Endodermal cell (in vitro differentiated cells): ENCODE data around the gene UGT1A7. TPM values are rescaled to one million over a fixed set of nuclear protein-coding genes. Genes with fewer than 3 reads are reported as not detected.

Source experiments
- DNase-seq: peaks from one replicate; pipeline ENCODE4 v3.0.0-alpha.2; 2017
- H3K27ac ChIP-seq: 2 replicates; pipeline ENCODE4 v1.5.1; 2013; ENCODE audit warnings: mild to moderate bottlenecking, low read depth, low read length, moderate library complexity
- H3K27me3 ChIP-seq: 2 replicates; pipeline ENCODE4 v1.6.1; 2013; ENCODE audit warnings: mild to moderate bottlenecking, low read length, moderate library complexity; ENCODE audit not compliant: insufficient read depth, control insufficient read depth, poor library complexity, severe bottlenecking
- H3K36me3 ChIP-seq: 2 replicates; pipeline ENCODE4 v1.7.0; 2013; ENCODE audit warnings: mild to moderate bottlenecking, low read length, moderate library complexity; ENCODE audit not compliant: control insufficient read depth, insufficient read depth
- H3K4me1 ChIP-seq: one replicate; pipeline ENCODE4 v1.7.0; 2013; ENCODE audit warnings: low read length; ENCODE audit not compliant: control insufficient read depth, insufficient read depth
- H3K4me3 ChIP-seq: 2 replicates; pipeline ENCODE4 v1.5.1; 2013; ENCODE audit warnings: mild to moderate bottlenecking, low read length, moderate library complexity
- H3K9ac ChIP-seq: 2 replicates; pipeline ENCODE4 v1.6.1; 2013; ENCODE audit warnings: mild to moderate bottlenecking, low read length, moderate library complexity; ENCODE audit not compliant: poor library complexity, severe bottlenecking; ENCODE audit errors: extremely low read depth
- H3K9me3 ChIP-seq: 2 replicates; pipeline ENCODE4 v1.6.1; 2013; ENCODE audit warnings: mild to moderate bottlenecking, low read length, moderate library complexity; ENCODE audit not compliant: control insufficient read depth
- H3K27ac Mint-ChIP-seq: 2 replicates; pipeline ENCODE4 v1.8.0; 2020; ENCODE audit warnings: mixed read lengths
- H3K27me3 Mint-ChIP-seq: 2 replicates; pipeline ENCODE4 v1.8.0; 2021; ENCODE audit warnings: mild to moderate bottlenecking, mixed read lengths; ENCODE audit not compliant: insufficient read depth
- H3K36me3 Mint-ChIP-seq: 2 replicates; pipeline ENCODE4 v1.8.0; 2020; ENCODE audit warnings: low read depth, mixed read lengths
- H3K4me1 Mint-ChIP-seq: 2 replicates; pipeline ENCODE4 v1.8.0; 2020; ENCODE audit warnings: mixed read lengths
- H3K4me3 Mint-ChIP-seq: 2 replicates; pipeline ENCODE4 v1.8.0; 2020; ENCODE audit warnings: mild to moderate bottlenecking, moderate library complexity, mixed read lengths
- H3K9me3 Mint-ChIP-seq: 2 replicates; pipeline ENCODE4 v1.8.0; 2020; ENCODE audit warnings: mild to moderate bottlenecking, mixed read lengths
- CTCF ChIP-seq: fragments of 200-600 bp; sonication (generic); conservative IDR thresholded peaks from 2 replicates; pipeline ENCODE4 v1.5.0; 2021; ENCODE audit warnings: antibody characterized with exemption, mild to moderate bottlenecking
- WGBS, 2 experiments: methylation state at CpG; one replicate each; pipeline versions ENCODE4 v1.1.5 to v1.1.7; 2013; ENCODE audit warnings: missing lambda C conversion rate in 2 of 2, mixed read lengths in 1 of 2; ENCODE audit not compliant: insufficient coverage in 1 of 2, insufficient read length in 1 of 2; 5-methylcytosine and 5-hydroxymethylcytosine counted together
- total RNA-seq, 2 donors: library from RNA; stranded (reverse); fragmentation: NEBNext Ultra II Directional in 1 of 2; extraction: Animal tissue kit (Norgen Biotek cat#: 25700) in 1 of 2; gene quantifications; 2 replicates in 1 of 2; 3 replicates in 1 of 2; pipeline ENCODE4 v1.2.1, GENCODE V29; 2021

The UGT1A7 gene
- total RNA-seq, 2 donors from 2014 or later: not detected

- H3K27me3 Mint-ChIP-seq: no peaks in the 10 kb centered on the region
- Histone ChIP-seq H3K4me3 (no peak overlapping the region), H3K4me1 (no peaks in the 10 kb centered on the region), H3K27ac (no peak overlapping the region), H3K9me3 (no peaks in the 10 kb centered on the region), H3K36me3 (no peaks in the 10 kb centered on the region), H3K9ac (no peak overlapping the region), H3K27me3 (no peaks in the 10 kb centered on the region)
- no peaks in the 10 kb centered on the region for H3K36me3 Mint-ChIP-seq
- no peak for DNase-seq
- peaks cover 18% of the 10 kb centered on the region for H3K4me1 Mint-ChIP-seq
- no peak for TF ChIP-seq CTCF
- no peaks in the 10 kb centered on the region for H3K9me3 Mint-ChIP-seq
- no peak overlapping the region for H3K4me3 Mint-ChIP-seq
- no peak overlapping the region for H3K27ac Mint-ChIP-seq
Measured at GRCh38 chr2:233689031-233689430, 7.3 kb downstream of the UGT1A7 start.

- no peak overlapping the region for H3K27ac Mint-ChIP-seq
- WGBS, 2 experiments: 75 to 86% methylated on average over 2 to 3 of the region's 3 CpGs
- Histone ChIP-seq H3K4me1 (no peaks in the 10 kb centered on the region), H3K4me3 (no peak overlapping the region), H3K36me3 (no peaks in the 10 kb centered on the region), H3K27ac (no peak overlapping the region), H3K9me3 (no peaks in the 10 kb centered on the region), H3K9ac (no peak overlapping the region), H3K27me3 (no peaks in the 10 kb centered on the region)
- no peak overlapping the region for H3K4me3 Mint-ChIP-seq
- H3K27me3 Mint-ChIP-seq: no peaks in the 10 kb centered on the region
- H3K9me3 Mint-ChIP-seq: no peaks in the 10 kb centered on the region
- no peak for DNase-seq
- H3K36me3 Mint-ChIP-seq: no peaks in the 10 kb centered on the region
- no peak for TF ChIP-seq CTCF
- H3K4me1 Mint-ChIP-seq: peaks cover 18% of the 10 kb centered on the region
Measured at GRCh38 chr2:233689501-233689900, 7.8 kb downstream of the UGT1A7 start.

- no peak overlapping the region for H3K27ac Mint-ChIP-seq
- no peak overlapping the region for H3K4me3 Mint-ChIP-seq
- Histone ChIP-seq H3K4me1 (no peaks in the 10 kb centered on the region), H3K9ac (no peak overlapping the region), H3K27ac (no peak overlapping the region), H3K4me3 (no peak overlapping the region), H3K9me3 (no peaks in the 10 kb centered on the region), H3K27me3 (no peaks in the 10 kb centered on the region), H3K36me3 (no peaks in the 10 kb centered on the region)
- DNase-seq: no peak
- H3K36me3 Mint-ChIP-seq: no peaks in the 10 kb centered on the region
- TF ChIP-seq CTCF: no peak
- no peaks in the 10 kb centered on the region for H3K27me3 Mint-ChIP-seq
- peaks cover 18% of the 10 kb centered on the region for H3K4me1 Mint-ChIP-seq
- 80 to 94% methylated on average over 1 to 4 of the region's 4 CpGs for WGBS, 2 experiments
- H3K9me3 Mint-ChIP-seq: no peaks in the 10 kb centered on the region
Measured at GRCh38 chr2:233690444-233690843, 8.7 kb downstream of the UGT1A7 start.
